Measurements from ENCODE around the gene NOTCH1.
"Not testable (repeated sequence)": the region's sequence is repeated elsewhere in the genome, so short reads cannot be mapped to it uniquely, and the experiment has no call there.

Gene NOTCH1

DNA sequence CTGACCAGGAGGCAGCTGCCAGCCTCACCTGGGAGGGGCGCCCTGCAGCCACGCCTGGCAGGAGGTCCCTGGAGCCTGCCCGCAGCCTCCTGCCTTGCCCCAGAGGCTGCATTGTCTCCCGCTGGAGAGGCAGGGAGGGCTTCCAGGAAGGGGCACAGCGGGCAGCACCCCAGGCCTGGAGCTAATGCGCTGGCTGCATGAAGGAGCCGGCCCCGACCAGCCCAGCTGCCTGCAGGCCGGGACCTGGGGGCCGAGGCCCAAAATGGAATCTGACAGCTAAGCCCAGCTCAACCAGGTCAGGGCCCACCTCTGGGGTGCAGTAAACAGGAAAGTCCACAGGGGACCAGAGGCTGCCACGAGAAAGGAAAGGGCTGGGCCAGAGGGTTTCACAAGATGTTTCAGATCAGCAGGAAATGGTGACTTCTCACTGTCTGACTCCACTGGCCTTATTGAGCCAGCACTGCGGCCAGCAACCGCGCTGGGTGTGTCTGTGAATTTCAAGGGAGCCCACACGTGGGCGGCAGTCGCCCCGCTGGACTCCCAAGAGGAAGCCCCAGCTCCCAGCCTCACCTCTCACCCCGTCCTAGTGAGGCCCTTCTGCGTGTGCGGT lies 18.6 kb upstream of the NOTCH1 start:
- no peak for DNase-seq (ENCODE audit: low read depth in 2 of 2)

DNA sequence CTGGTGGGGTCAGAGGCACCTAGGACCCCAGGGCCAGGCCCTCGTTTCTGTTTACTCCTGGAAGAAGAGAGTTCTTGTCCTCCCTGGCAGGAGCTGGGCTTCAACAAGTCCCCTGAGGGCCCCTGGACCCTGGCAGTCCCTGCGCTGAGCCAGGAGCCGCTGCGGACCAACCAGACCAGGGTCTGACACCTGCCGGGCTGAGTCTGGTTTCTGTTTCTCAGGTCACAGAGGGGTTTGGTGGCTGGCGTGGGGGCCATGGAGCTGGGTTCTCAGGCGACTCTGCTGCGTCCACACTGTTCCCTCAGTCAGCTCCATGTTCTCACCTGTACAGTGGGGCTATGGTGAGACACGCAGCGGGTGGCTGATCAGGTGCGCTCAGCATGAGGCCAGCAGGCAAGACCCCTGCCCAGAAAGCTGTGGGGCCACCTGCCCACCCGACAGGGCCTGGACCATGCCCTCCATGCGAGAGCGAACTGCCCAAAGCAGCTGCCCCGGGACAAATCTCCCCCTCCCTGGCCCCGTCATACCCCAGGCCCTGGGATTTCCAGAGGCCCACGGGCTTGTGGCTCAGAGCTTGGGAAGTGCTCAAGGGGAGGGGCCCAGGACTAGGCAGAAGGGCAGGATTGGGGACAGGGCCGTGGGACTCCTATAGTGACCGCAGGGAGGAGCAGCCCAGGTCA lies 17.9 kb upstream of the NOTCH1 start:
- no peak for DNase-seq (ENCODE audit: low read depth in 2 of 2)

DNA sequence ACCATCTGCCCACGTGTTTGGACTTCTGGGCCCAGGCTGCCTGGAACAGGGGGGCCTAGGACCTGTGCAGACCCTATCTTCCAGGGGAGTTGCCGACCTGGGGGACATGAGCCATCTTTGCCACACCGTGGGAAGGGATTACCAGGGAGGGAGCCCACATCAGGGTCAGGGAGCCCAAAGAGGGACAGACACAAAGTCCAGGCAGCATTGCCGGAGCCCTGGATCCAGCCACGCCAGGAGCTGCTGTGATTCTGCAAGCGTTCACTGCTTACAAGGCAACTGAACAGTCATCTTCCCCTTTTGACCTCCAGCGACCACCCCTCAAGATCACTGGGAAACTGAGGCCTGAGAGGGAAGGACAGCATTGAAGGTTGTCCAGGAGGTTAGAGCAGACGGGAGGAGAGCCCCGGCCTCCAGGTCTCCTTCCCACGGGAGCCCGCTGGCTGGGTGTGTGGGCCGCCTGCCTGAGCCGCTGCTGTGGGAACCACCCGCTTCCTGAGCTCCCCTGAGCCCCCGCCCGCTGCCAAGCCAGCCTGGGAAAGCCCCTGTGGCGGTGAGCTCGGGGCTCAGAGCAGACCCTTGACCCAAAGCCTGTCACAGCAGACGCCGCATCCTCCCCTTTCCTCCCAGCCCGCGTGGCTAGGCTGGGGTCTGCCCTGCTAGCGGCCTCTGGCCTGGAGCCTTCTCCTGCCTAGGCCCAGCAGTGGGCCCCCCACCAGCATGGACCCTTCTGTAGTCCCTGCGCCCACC lies 17.1 kb upstream of the NOTCH1 start:
- DNase-seq (ENCODE audit: low read depth in 2 of 2): no peak

DNA sequence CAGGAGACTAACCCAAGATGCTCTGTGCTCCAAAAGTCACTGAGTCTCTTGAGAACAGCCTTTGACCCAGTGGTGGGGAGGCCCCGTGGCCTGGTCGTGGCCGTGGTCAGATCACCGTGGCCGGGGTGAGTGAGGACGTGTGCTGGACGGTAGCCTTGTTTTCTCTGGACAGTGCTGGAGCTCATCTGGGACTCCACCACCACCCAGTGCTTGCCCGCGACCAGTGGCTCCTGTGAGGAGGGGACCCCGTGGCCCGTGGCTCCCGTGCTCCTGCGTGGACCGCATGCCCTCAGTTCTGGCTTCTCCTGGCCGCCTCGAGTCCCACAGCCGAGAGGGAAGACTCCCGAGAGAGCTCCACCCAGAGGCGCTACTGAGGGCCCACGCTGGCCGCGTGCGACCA lies 15.9 kb upstream of the NOTCH1 start:
- DNase-seq (ENCODE audit: low read depth in 2 of 2): no peak

DNA sequence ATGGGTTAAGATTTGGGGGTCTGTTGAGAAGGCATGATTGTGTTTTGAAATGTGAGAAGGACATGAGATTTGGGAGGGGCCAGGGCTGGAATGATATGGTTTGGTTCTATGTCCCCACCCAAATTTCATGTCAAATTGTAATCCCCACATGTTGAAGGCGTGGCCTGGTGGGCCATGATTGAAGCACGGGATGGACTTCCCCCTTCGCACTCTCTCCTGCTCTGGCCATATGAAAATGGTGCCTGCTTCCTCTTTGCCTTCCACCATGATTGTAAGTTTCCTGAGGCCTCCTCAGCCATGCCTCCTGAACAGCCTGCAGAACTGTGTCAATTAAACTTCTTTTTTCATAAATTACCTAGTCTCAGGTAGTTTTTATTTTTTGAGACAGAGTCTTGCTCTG lies 14.7 kb upstream of the NOTCH1 start:
- DNase-seq (ENCODE audit: low read depth in 2 of 2): no peak

DNA sequence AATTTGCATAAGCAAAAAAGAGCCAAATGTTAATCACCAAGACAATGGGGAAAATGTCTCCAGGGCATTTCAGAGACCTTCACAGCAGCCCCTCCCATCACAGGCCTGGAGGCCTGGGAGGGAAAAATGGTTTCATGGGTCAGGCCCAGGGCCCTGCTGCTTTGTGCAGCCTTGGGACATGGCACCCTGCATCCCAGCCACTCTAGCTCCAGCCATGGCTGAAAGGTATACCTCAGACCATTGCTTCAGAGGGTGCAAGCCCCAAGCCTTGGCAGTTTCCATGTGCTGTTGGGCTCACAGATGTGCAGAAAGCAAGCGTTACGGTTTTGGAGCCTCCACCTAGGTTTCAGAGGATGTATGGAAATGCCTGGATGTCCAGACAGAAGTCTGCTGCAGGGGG lies 13.5 kb upstream of the NOTCH1 start:
- DNase-seq (ENCODE audit: low read depth in 2 of 2): not testable (repeated sequence)

DNA sequence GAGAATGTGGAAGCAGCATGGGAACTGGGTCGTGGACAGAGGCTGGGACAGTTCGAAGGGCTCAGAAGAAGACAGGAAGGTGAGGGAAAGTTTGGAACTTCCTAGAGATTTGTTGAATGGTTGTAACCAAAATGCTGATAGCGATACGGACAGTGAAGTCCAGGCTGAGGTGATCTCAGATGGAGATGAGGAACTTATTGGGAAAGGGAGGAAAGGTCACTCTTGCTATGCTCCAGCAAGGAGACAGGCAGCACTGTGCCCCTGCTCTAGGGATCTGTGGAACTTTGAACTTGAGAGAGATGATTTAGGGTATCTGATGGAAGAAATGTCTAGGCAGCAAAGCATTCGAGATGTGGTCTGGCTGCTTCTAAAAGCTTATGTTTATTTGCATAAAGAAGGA lies 13.0 kb upstream of the NOTCH1 start:
- DNase-seq (ENCODE audit: low read depth in 2 of 2): not testable (repeated sequence)

DNA sequence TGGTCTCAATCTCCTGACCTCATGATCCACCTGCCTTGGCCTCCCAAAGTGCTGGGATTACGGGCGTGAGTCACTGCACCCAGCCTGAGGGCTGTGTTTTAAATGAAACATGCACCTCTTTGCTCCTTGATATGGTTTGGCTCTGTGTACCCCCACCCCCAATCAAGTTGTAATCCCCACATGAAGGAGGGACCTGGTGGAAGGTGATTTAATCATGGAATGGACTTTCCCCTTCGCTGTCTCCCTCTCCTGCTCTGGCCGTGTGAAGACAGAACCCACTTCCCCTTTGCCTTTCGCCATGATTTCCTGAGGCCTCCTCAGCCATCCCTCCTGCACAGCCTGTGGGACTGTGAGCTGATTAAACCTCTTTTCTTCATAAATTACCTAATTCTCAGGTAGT lies 12.5 kb upstream of the NOTCH1 start:
- no peak for DNase-seq (ENCODE audit: low read depth in 2 of 2)

DNA sequence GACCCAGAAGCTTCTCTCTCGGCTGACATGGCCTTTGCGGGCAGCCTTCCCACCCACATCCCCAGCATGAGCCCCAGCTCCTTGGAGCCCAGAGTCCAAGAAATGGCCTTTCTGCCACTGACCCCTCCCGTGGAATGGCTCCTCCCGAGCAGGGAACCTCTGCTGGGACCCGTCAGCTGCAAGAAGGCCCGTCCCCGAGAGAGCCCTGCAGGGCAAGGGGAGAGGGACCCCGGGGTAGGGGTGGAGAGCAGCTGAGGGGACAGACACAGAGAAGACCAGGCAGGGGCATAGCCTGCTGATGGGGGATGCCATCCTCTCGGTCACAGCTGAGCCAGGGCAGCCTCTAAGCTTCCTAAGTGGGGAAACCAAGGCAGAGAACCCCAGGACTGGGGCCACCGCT lies 11.2 kb upstream of the NOTCH1 start:
- DNase-seq (ENCODE audit: low read depth in 2 of 2): no peak

DNA sequence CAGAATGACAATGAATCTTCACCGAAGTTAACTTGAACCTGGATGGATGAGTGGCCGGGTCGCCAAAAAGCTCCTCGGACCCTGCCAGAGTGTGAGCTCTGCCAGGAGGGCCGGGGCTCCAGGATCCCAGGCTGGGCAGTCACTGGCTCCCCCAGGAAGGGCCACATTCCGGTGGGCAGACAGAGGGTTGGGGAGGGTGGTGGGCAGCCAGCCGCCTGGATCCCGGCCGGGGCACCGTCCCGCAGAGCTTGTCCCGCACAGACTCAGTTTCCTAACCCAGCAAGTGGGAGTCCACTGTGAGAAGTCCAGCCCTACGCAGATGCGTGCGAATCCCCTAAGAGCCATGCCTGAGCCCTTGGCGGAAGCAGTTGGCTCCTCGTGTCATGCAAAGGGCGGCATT lies 10.3 kb upstream of the NOTCH1 start:
- DNase-seq (ENCODE audit: low read depth in 2 of 2): no peak

DNA sequence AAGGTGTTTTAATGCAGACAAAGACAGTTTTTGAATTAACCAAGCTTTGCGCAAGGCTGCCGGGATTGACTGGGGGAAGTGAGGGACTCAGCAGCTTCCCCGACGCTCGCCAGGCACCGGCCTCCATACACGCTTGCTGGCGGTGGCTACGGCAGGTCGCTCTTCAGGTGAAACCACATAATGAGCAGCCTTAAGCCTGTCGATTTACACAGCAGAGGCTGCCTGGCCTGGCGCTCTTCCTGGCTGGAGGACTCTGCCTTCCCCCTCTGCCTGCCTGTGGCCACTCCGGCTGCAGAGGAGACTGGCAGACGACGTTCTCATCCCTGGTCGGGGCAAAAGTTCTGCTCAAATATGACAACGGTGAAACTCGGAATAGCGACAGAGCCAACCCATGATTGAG lies 9.0 kb upstream of the NOTCH1 start:
- no peak for DNase-seq (ENCODE audit: low read depth in 2 of 2)

DNA sequence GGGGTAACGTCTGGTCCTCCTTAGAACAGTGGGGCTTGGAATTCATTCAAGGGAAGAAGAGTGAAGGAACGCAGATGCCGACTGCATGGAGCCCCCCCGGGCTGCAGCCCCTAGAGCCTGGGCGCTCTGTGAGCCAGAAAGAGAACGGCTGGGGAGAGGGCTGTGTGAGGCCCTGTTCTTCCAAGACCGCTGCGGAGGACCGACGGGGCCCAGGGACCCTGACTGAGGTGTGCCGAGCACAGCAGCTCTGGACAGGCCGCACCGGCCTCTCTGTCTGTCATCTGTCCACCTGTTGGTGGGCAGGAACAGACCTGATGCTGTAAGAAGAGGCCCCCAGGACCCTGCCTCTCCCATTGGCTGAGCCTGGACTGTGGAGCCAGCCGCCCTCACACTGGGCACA lies 7.7 kb upstream of the NOTCH1 start:
- no peak for DNase-seq (ENCODE audit: low read depth in 2 of 2)

DNA sequence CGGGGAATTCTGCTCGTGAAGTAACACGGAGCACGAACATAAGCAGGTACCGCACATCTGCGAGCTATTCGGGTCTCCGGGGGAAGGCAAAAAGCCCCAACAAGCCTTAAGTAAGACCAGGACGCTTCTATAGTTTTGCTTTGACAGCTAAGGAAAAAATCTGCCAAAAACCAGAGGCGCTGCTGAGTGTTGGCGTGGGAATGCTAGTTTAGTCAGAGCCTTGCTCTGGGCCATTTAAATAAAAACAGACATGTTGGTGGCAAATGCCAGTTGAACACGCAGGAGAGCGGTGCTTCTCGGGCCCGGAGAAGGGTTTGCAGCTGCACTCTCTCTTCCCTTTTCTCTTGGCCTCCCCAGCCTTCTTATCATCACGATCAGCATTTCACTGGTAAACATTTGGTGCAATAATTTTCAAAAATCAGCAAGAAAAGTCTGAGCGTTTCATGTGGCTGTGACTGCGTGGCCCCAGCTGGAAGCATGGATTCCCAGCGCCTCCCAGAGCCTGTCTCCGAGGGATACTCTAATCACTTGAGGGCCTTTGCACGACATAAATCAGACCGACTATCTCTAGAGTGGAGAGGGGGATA lies 6.4 kb upstream of the NOTCH1 start:
- no peak for DNase-seq (ENCODE audit: low read depth in 2 of 2)

DNA sequence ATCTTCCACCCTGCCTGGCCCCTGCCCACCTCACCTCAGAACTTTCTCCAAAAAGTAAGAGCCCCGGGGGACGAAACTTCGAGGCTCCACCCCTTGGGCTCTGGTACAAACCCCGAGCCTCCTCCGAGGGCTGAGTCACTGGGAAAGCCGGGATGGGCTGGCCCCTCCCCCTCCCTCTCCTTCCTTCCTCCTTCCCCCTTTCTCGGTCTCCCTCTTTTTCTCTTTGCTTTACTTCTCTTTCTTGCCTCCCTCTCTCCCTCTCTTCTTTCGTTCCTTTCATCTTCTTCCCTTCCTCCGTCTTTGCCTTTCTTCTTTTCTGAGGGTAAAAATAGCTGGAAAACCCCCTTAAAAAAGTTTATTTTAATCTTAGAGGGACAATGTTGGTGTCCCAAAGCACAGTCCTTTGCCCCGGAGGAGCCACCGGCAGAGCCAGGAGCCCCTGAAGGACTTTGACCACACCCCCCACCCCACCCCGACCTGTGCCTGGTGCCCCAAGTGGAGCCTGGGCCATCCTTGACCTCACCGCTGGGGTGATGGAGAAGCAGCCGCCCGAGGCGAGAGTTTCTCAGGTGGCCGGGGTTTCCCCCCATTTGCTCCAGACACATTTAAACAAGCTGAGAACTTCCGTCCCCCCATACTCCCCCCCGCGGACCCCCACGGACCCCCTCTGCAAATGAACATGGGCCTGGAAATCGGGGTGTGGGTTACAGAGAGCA lies 5.7 kb upstream of the NOTCH1 start:
- no peak for DNase-seq (ENCODE audit: low read depth in 2 of 2)

DNA sequence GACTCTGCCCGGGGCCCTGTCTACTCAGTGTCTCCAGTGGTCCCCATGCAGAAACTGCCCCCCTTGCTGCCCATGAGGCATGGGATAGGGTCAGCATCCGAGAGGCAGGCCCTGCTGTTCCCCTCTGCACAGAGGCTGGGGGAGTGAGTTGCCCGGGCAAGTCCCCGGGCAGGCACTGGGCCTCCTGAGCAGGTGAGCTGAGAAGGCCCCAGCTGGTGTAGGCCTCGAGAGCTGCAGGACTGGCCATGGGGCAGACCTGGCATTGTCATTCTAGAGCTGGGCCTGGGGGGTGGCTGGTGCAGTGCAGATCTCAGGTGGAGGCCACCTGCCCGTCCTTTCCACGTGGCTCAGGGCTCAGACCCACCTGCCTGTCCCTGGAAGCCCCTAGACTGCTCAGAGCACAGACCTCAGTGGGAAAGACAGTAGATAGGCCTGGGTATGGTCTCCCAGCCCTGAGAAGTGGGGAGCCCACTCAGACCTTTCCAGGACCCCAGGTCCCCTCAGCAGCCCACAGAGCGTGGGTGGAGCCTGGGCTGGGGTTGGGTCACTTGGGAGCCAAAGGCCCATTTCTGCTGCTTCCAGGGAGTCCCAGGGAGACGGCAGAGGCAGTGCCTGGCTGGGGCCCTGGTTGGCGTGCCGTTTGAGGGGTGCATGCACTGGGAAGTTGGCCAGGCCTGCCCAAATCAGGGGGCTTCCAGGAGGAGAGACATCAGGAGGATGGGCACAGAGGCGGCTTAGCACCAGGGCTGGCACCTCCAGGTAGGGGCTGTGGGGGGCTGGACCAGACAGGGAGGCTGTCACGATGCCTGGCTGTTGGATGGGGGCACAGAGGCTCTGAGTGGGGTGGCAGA lies 4.8 kb upstream of the NOTCH1 start:
- DNase-seq (ENCODE audit: low read depth in 2 of 2): no peak

DNA sequence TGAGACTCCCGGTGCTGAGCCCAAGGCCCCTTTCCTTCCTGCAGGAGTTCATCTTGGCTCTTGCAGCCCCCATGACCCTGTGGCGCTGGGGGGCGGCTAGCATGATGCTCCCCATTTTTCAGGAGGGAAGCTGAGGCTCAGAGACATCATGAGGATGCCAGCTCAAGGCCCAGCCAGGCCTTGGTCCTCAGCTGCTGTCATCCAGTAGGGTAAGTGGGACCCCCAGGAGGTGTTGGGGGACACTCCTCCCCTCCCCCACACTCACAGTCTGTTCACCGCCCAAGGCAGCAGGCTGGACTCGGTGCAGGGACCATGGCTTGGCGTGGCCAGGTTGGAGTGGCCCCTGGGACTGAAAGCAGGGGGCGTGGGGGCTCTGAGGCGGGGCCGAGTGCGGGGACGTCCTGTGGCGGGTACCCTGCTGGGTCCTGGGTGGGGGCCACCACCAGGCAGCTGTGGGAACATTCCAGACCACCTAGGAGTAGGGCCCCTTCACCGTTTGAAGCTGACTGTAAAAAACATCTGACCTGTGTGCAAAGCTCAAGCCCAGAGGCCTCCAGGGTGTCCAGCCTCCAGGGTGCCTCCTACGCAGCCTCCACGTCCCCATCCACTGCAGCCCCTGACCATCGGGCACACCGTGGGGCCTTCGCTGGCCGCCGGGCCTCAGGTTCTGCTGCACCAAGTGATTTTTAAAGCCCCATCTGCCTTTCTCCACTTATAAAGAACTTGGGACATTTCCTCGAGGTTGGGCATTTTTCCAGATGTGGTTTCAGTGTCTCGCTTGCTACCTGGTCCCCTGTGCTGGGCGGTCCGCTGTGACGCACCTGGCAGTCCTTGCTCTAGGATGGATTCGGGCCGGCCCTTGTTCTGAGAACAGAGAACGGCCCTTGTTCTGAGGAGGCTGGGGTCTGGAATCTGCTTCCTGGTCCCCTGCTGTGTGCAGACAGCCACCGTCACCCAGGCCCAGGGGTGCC lies 3.4 kb upstream of the NOTCH1 start:
- no peak for DNase-seq (ENCODE audit: low read depth in 2 of 2)

DNA sequence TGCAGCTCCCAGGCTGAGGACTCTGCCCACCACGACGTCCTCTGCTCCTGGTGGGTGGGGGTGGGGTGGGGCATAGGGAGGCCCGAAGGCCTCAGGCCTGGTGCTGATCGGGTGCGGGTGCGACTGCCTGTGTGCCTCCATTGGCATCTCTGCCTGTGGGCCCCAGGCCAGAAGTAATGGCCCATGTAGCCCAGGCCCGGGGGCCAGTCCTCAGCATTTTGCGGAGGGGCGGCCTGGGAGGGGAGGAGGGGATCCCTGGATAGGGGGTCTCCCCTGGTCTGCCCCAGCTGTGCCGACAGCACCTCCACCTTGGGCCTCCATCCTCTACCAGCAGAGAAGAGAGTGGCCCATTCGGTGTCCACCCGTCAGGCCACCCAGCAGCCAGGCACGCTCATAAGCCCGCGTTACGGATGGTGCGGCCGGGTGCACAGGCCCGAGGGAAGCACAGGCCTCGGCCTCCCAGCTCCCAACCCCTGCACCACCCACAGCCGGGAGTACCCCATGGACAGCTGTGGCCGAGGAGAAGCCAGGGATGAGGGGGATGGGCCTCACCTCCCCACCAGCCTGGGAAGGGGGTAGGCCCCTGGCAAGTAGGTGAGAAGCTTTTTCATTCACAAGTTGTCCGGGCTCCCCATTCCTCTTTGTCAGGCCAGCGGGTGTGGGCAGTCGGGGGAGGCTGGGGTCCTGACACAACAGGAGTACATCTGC lies 1.8 kb upstream of the NOTCH1 start:
- no peak for DNase-seq (ENCODE audit: low read depth in 2 of 2)

DNA sequence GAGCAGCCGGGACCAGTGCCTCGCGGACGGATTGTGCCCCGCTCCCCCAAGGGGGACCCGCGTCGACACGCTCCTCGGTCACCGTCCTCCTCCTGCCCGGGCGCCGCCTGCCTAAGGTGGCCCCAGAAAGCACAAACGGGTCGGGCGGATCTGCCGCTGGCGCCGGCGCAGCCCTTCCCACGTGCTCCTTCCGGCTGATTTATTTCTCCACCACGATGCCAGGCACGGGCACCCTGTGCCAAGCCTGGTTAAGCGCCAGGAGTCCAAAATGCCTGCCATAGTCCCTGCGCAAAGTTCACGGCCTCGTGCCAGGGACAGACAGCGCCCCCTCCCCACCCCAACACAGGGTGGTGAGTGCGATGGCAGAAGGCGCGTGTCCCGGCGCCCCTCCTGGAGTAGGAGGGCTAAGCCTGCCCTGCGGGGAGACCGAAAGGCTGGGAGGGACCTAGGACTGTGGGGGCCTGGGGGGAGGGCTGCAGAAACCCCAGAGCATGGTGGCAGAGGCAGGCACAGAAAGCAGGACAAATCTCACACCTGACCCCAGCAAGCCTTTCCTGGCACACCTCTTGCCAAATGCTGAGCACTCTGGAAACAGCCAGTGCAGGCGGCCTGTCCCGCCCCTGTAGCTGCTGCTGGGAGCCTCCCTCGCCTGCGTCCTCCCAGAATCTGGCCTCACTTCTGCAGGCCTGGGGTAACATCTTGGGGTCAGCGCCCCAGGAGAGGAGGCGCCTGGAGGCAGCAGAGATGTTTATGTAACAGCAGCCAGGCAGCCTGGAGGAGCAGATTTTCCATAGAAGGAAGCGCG lies 1.1 kb upstream of the NOTCH1 start:
- DNase-seq (ENCODE audit: low read depth in 2 of 2): peak in 1 of 2 donors; percentile 33

DNA sequence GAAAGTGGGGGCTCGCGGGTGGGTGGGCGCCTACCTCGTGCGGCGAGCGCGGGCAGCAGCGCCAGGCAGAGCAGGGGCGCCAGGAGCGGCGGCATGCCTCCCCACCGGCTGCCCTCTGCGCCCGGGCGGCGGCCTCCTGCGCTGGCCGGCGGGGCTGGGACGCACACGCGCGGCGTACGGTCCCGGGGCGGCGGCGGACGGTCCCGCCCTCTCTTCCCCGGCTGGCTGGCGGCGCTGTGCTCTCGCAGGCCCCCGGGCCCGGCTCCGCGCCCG lies 220 bp downstream of the NOTCH1 start:
- DNase-seq (ENCODE audit: low read depth in 2 of 2): no peak

Data from stimulated activated CD8-positive, alpha-beta memory T cell treated with anti-CD3 and anti-CD28 coated beads, Interleukin-2, amount 100 ng/mL, for 1 hour (primary cell).